SK-N-MC (cell line): ENCODE results near the gene KBTBD13.

Experiments used
- EZH2 ChIP-seq: fragments of 200-600 bp; sonication (generic); IDR thresholded peaks from one replicate; pipeline ENCODE4 v1.6.1; 2017; ENCODE audit warnings: antibody characterized with exemption
- FOXP2 ChIP-seq: optimal IDR thresholded peaks from 2 replicates; pipeline ENCODE3; 2011; ENCODE audit warnings: mild to moderate bottlenecking, moderate library complexity; ENCODE audit not compliant: insufficient read depth; ENCODE audit errors: extremely low read length, control extremely low read depth
- POLR2AphosphoS5 ChIP-seq: IDR thresholded peaks from 2 replicates; pipeline ENCODE4 v1.6.1; 2012; ENCODE audit warnings: mild to moderate bottlenecking, low read depth, low read length, borderline replicate concordance

DNA sequence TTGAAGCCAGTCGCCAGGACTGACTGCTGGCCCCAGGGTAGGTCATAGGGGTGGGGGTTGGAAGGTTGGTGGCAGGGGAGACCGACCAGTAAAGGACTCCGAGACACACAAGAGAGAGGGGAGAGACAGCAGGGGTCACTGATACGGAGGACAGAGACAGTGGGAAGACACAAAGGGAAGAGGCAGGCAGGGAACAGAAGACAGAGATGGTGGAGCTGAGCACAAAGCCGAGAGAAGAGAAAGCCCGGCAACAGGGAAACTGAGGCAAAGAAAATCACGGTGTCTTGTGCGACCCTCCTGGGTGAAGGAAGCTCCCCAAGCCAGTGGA lies 9.3 kb upstream of the KBTBD13 start:
- no peak for TF ChIP-seq POLR2AphosphoS5
- no peak for TF ChIP-seq EZH2
- no peak for TF ChIP-seq FOXP2
